Tibial nerve (tissue), 4 donors: Measurements from ENCODE around the gene FBXO2. TPM values are rescaled to one million over a fixed set of nuclear protein-coding genes. Genes with fewer than 3 reads are reported as not detected.
A peak's percentile ranks its signal among the peaks of the same experiment; 100 is the strongest.

Experiments
- DNase-seq, 2 donors: peaks; one replicate each; pipeline ENCODE4 v3.0.0-alpha.2; 2019; ENCODE audit warnings: low spot score in 2 of 2
- H3K27ac ChIP-seq, 4 donors: fragments of 200-600 bp; sonication (generic) in 3 of 4; one replicate each; pipeline ENCODE4 v1.5.1; 2017 to 2019; ENCODE audit warnings: mild to moderate bottlenecking in 1 of 4
- H3K27me3 ChIP-seq, 2 donors: fragments of 200-600 bp; sonication (generic) in 1 of 2; one replicate each; pipeline versions ENCODE4 v1.5.1 to v1.6.0; 2017 to 2019
- H3K36me3 ChIP-seq, 3 donors: fragments of 200-600 bp; sonication (generic); one replicate each; pipeline ENCODE4 v1.5.1; 2018 to 2019
- H3K4me1 ChIP-seq, 4 donors: fragments of 200-600 bp; sonication (generic) in 3 of 4; one replicate each; pipeline ENCODE4 v1.5.1; 2017 to 2019
- H3K4me3 ChIP-seq, 4 donors: fragments of 200-600 bp; sonication (generic) in 3 of 4; one replicate each; pipeline ENCODE4 v1.5.1; 2017 to 2019; ENCODE audit warnings: mild to moderate bottlenecking in 1 of 4, moderate library complexity in 1 of 4
- H3K9me3 ChIP-seq, 4 donors: fragments of 200-600 bp; sonication (generic) in 3 of 4; one replicate each; pipeline ENCODE4 v1.5.1; 2017 to 2019
- EP300 ChIP-seq, 2 donors: sonication (generic); formaldehyde crosslinking; IDR thresholded peaks; one replicate each; pipeline ENCODE4 v1.6.1; 2017; ENCODE audit warnings: antibody characterized with exemption in 2 of 2, mild to moderate bottlenecking in 1 of 2
- POLR2A ChIP-seq, 2 donors: fragments of 450-650 bp; IDR thresholded peaks; one replicate each; pipeline ENCODE4 v1.6.1; 2017; ENCODE audit warnings: antibody characterized with exemption in 2 of 2, mild to moderate bottlenecking in 2 of 2, moderate library complexity in 2 of 2
- WGBS, 2 donors: methylation state at CpG; one replicate each; pipeline ENCODE4 v1.1.5; 2018; 5-methylcytosine and 5-hydroxymethylcytosine counted together
- total RNA-seq, 4 donors: library from RNA; depleted of rRNA; stranded (reverse); fragments of >200 nt; gene quantifications; one replicate each; pipeline ENCODE4 v1.1.0, GENCODE V29; 2016
- TF ChIP-seq, protein P1 (sequence below), 5 experiments: fragments of 200-600 bp in 3 of 5; fragments of 450-650 bp in 2 of 5; sonication (generic) in 3 of 5; IDR thresholded peaks; one replicate each; pipeline ENCODE4 v1.5.1; 2016 to 2019; ENCODE audit warnings: antibody characterized with exemption in 5 of 5, mild to moderate bottlenecking in 3 of 5, moderate library complexity in 2 of 5

FBXO2 gene, protein sequence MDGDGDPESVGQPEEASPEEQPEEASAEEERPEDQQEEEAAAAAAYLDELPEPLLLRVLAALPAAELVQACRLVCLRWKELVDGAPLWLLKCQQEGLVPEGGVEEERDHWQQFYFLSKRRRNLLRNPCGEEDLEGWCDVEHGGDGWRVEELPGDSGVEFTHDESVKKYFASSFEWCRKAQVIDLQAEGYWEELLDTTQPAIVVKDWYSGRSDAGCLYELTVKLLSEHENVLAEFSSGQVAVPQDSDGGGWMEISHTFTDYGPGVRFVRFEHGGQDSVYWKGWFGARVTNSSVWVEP
- 10 to 100 TPM in 3 of 4 donors, 1 to 10 TPM in 1; 7.5 to 21.0 (median 15.6) TPM for total RNA-seq

DNA sequence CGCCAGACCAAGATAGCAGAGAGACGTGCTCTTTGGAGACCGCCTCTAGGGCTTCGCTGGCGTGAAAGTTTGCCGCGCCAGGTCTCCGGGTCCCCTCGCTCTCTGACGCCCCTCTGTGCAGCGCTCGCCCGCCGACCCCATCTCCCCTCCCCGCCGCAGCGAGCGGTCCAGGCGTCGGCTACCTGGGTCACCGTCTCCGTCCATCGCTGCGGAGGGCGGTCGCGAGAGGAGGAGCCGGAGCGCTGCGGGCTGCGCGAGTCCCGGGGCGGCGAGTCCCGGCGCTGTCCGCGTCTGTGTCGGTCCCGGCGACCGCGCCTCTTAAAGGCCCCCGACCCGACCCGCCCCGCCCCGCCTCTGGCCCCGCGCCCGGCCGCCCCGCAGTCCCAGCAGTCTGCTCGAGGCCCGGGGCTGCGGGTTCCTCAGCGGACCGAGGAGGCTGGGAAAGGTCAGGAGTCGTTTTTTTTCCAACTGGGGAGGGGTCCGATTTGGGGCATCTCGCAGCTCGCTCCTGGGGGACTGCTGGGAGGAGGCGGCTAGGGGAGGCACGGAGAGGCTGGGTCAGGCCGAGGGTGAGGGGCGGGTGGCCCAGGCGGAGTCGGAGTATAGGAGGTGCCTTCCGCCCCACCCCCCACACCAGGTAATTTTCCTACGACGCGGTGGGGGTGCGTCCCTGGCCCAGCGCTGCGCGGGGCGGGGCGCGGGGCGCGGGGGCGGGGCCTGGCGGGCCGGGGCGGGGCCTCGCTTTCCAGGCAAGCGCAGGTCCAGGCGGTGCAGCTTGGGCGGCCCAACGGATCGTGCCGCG, at the start of gene FBXO2, which contains the start of gene FBXO44:
FBXO2 (minus strand) TSS at position 293 of the 802 bp plus-strand sequence; CDS start at position 204, 89 bp downstream.
FBXO44 (plus strand) TSS at position 741 of the 802 bp plus-strand sequence. CDS start 959 bp downstream, outside the sequence.
- Histone ChIP-seq H3K36me3 (peaks cover 0 to 29% (median 0%) of the 10 kb centered on the region in 3 donors), H3K27ac (peak within 1 kb of the TSS; percentile 65 to 89 (median 86)), H3K4me3 (peak within 1 kb of the TSS; percentile 65 to 82 (median 70)), H3K9me3 (no peaks in the 10 kb centered on the region), H3K27me3 (peaks cover 0 to 4% of the 10 kb centered on the region in 2 donors), H3K4me1 (peaks cover 0 to 47% (median 22%) of the 10 kb centered on the region in 4 donors)
- TF ChIP-seq POLR2A (IDR thresholded peaks at IDR 0.05) (no peak), EP300 (IDR thresholded peaks at IDR 0.05) (no peak)
- TF ChIP-seq, protein P1, sequence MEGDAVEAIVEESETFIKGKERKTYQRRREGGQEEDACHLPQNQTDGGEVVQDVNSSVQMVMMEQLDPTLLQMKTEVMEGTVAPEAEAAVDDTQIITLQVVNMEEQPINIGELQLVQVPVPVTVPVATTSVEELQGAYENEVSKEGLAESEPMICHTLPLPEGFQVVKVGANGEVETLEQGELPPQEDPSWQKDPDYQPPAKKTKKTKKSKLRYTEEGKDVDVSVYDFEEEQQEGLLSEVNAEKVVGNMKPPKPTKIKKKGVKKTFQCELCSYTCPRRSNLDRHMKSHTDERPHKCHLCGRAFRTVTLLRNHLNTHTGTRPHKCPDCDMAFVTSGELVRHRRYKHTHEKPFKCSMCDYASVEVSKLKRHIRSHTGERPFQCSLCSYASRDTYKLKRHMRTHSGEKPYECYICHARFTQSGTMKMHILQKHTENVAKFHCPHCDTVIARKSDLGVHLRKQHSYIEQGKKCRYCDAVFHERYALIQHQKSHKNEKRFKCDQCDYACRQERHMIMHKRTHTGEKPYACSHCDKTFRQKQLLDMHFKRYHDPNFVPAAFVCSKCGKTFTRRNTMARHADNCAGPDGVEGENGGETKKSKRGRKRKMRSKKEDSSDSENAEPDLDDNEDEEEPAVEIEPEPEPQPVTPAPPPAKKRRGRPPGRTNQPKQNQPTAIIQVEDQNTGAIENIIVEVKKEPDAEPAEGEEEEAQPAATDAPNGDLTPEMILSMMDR (IDR thresholded peaks at IDR 0.05) = no peak
- WGBS, 2 donors = 2 to 4% methylated on average over 22 to 45 of the region's 94 CpGs
- DNase-seq = peak in 1 of 2 donors; percentile 28

DNA sequence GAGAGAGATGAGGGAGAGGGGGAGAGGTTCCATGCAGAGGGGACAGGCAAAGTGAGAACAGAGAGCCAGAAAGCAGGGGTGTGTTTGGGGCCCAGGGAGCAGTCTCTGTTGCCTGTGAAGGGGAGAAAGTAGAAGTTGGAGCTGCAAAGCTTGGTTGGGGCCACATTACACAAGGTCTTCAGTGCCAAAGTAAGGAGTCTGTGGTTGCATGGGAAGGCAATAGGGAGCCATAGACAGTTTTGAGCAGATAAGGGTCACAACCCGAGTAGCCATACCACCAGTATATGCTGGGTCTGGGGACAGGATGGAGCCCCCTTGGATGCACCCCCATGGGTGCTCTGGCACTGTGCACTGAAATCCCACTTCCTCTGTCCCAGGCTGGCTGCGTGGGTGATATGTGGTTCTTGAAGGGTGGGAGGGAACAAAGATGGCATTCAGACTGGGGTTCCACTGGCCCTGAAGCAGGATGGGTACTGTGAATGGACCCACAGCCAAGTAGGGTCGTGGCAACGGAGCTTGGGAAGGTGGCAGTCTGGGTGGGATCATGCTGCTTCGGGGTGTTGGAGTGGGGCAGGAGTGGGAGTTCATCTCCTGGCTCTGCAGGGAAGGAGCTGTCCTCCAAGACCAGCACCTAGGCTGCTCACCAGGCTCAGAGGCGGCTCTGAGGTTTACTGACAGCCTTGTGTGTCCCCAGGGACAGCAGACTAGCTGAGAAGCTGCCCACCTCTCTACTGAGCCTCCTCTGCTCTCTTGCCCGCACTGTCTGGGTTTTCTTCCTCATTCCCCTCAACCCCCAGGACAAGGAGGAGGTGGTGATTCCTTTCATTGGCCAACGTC, 49.3 kb upstream of the FBXO2 start:
- WGBS, 2 donors = 38 to 46% methylated on average over 6 to 8 of the region's 8 CpGs
- TF ChIP-seq POLR2A (IDR thresholded peaks at IDR 0.05) (no peak), EP300 (IDR thresholded peaks at IDR 0.05) (no peak)
- TF ChIP-seq, protein P1 (IDR thresholded peaks at IDR 0.05) = no peak
- Histone ChIP-seq H3K4me3 (no peak overlapping the region), H3K27ac (peak overlapping the region in 2 of 4 donors; percentile 75 to 76), H3K27me3 (peaks cover 0 to 28% of the 10 kb centered on the region in 2 donors), H3K9me3 (no peaks in the 10 kb centered on the region), H3K4me1 (peaks cover 0 to 49% (median 5%) of the 10 kb centered on the region in 4 donors), H3K36me3 (no peaks in the 10 kb centered on the region)
- no peak for DNase-seq

DNA sequence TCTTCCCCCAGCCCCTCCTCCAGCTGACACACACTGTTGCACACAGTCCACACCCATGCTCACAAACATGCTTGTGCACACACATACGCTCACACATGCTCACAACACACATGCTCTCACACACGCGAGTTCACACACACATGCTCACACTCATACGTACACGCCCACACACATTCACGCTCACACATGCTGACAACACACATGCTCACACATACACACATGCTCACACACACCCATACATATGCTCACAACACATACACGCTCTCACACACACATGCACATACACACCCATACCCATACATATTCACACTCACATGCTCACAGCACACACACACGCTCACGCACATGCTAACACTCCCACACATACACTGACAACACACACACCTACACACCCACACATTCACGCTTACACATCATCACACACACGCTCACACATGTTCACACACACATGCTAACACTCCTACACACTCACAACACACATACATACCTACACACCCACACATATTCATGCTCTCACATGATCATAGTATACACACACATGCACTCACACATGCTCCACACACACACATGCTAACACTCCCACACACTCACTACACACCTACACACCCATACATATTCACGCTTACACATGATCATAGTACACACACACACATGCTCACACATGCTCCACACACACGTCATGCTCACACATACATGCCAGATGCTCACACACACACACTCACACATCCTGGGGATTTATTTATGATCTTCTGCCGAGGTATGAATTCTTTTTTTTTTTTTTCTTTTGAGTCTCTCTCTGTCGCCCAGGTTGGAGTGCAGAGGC, 48.0 kb upstream of the FBXO2 start:
- TF ChIP-seq EP300 (IDR thresholded peaks at IDR 0.05) = no peak
- TF ChIP-seq POLR2A (IDR thresholded peaks at IDR 0.05) = no peak
- TF ChIP-seq, protein P1 (IDR thresholded peaks at IDR 0.05) = no peak
- 68 to 70% methylated on average over 15 of the region's 15 CpGs for WGBS, 2 donors
- peaks cover 0 to 28% of the 10 kb centered on the region in 2 donors for H3K27me3 ChIP-seq

DNA sequence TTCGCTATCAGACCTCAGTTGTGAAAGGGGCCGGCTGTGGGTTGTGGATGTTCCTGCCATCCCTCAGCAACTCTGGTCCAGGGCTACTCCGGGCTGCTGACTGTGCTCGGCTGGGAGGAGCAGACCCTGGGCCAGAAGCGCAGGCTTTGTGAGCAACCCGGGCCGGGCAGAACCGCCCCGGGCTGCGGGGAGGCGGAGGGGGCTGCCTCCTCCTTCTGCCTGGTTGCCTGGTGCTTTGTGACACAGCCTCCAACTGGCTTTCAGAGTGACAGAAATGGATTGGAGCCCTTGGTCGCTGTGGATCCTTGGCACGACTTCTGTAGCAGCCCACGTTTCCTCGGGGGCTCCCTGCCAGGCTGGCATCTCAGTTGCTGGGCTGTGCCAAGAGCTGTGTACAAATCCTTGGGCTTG, 47.3 kb upstream of the FBXO2 start:
- DNase-seq = no peak
- no peak overlapping the region for H3K4me3 ChIP-seq
- 13 to 41% methylated on average over 11 to 15 of the region's 15 CpGs for WGBS, 2 donors
- peaks cover 0 to 49% (median 3%) of the 10 kb centered on the region in 4 donors for H3K4me1 ChIP-seq
- peak overlapping the region in 3 of 4 donors; percentile 31 to 78 (median 52) for H3K27ac ChIP-seq
- H3K9me3 ChIP-seq = no peaks in the 10 kb centered on the region
- no peaks in the 10 kb centered on the region for H3K36me3 ChIP-seq
- TF ChIP-seq EP300 (IDR thresholded peaks at IDR 0.05) (peak in 1 of 2 donors; percentile 51), POLR2A (IDR thresholded peaks at IDR 0.05) (no peak)
- peaks cover 0 to 28% of the 10 kb centered on the region in 2 donors for H3K27me3 ChIP-seq

More for the DNA sequence above, 48.0 kb upstream of the FBXO2 start:
- peak overlapping the region in 3 of 4 donors; percentile 31 to 78 (median 52) for H3K27ac ChIP-seq
- H3K9me3 ChIP-seq = no peaks in the 10 kb centered on the region
- no peak overlapping the region for H3K4me3 ChIP-seq
- H3K4me1 ChIP-seq = peaks cover 0 to 49% (median 3%) of the 10 kb centered on the region in 4 donors
- no peak for DNase-seq
- H3K36me3 ChIP-seq = no peaks in the 10 kb centered on the region
